Osteoblast (primary cell): ENCODE results near the gene ARL9. TPM values are rescaled to one million over a fixed set of nuclear protein-coding genes. Genes with fewer than 3 reads are reported as not detected.

Experiments
- DNase-seq: peaks from one replicate; pipeline ENCODE4 v3.0.0; 2011; ENCODE audit warnings: low spot score, mixed read lengths; ENCODE audit not compliant: insufficient read length; ENCODE audit errors: missing footprints
- H2AFZ ChIP-seq: 2 replicates; pipeline ENCODE4 v1.6.0; 2011; ENCODE audit warnings: mild to moderate bottlenecking, low read length
- H3K27ac ChIP-seq: 2 replicates; pipeline ENCODE4 v1.5.1; 2011; ENCODE audit warnings: mild to moderate bottlenecking, low read depth, low read length, moderate library complexity
- H3K27me3 ChIP-seq: 2 replicates; pipeline ENCODE4 v1.6.0; 2012; ENCODE audit warnings: mild to moderate bottlenecking, control low read depth, inconsistent platforms, low read length, moderate library complexity; ENCODE audit not compliant: insufficient read depth
- H3K36me3 ChIP-seq: 2 replicates; pipeline ENCODE4 v1.5.1; 2011; ENCODE audit warnings: mild to moderate bottlenecking, low read length, control low read depth, moderate library complexity; ENCODE audit not compliant: insufficient read depth
- H3K4me1 ChIP-seq: 2 replicates; pipeline ENCODE4 v1.5.1; 2011; ENCODE audit warnings: mild to moderate bottlenecking, low read length, control low read depth, moderate library complexity; ENCODE audit not compliant: insufficient read depth
- H3K4me2 ChIP-seq: 2 replicates; pipeline ENCODE4 v1.6.0; 2011; ENCODE audit warnings: mild to moderate bottlenecking, low read length; ENCODE audit not compliant: insufficient read depth
- H3K4me3 ChIP-seq: fragments of 200-600 bp; sonication (generic); 3 replicates; pipeline ENCODE4 v1.5.1; 2012; ENCODE audit warnings: mild to moderate bottlenecking, low read length, inconsistent platforms; ENCODE audit not compliant: insufficient read depth
- H3K79me2 ChIP-seq: 2 replicates; pipeline ENCODE4 v1.6.0; 2012; ENCODE audit warnings: mild to moderate bottlenecking, low read length, control low read depth, inconsistent platforms; ENCODE audit not compliant: insufficient read depth
- H3K9me3 ChIP-seq: 2 replicates; pipeline ENCODE4 v1.5.1; 2011; ENCODE audit warnings: low read depth, low read length, control low read depth
- H4K20me1 ChIP-seq: 2 replicates; pipeline ENCODE4 v1.6.0; 2012; ENCODE audit warnings: mild to moderate bottlenecking, low read length, control low read depth; ENCODE audit not compliant: insufficient read depth
- CTCF ChIP-seq: IDR thresholded peaks from 2 replicates; pipeline ENCODE4 v1.5.1; 2011; ENCODE audit warnings: mild to moderate bottlenecking, low read depth, low read length, moderate library complexity; ENCODE audit errors: extremely low read depth
- total RNA-seq: library from RNA; depleted of rRNA; stranded (reverse); fragments of >200 nt; gene quantifications from 2 replicates; pipeline ENCODE4 v1.2.3, GENCODE V29; 2012

The ARL9 gene
- total RNA-seq, 1 donor = 1.1 TPM

DNA sequence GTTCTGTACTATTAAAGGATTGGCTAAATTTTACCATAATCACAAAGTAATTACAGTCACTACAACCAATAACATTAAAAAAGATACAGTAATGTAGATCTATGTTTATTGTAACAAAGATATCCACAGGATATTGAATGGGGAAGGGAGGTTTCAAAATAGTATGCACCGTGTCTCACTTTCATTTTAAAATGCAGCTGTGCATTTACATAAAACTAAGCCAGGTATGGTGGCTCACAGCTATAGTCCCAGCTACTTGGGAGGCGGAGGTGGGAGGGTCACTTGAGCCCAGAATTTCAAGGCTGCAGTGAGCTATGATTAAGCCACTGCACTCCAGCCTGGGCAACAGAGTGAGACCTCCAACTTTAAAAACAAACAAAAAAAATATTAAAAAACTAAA is 29.7 kb upstream of the ARL9 start:
- no peak overlapping the region for H3K4me3 ChIP-seq
- no peaks in the 10 kb centered on the region for H3K9me3 ChIP-seq
- no peaks in the 10 kb centered on the region for H3K27me3 ChIP-seq
- TF ChIP-seq CTCF = no peak
- no peaks in the 10 kb centered on the region for H4K20me1 ChIP-seq
- no peak overlapping the region for H3K27ac ChIP-seq
- H3K4me1 ChIP-seq = no peaks in the 10 kb centered on the region
- DNase-seq = no peak
- H3K4me2 ChIP-seq = no peak overlapping the region
- no peak overlapping the region for H2AFZ ChIP-seq
- peaks cover 2% of the 10 kb centered on the region for H3K79me2 ChIP-seq
- H3K36me3 ChIP-seq = peaks cover 88% of the 10 kb centered on the region

DNA sequence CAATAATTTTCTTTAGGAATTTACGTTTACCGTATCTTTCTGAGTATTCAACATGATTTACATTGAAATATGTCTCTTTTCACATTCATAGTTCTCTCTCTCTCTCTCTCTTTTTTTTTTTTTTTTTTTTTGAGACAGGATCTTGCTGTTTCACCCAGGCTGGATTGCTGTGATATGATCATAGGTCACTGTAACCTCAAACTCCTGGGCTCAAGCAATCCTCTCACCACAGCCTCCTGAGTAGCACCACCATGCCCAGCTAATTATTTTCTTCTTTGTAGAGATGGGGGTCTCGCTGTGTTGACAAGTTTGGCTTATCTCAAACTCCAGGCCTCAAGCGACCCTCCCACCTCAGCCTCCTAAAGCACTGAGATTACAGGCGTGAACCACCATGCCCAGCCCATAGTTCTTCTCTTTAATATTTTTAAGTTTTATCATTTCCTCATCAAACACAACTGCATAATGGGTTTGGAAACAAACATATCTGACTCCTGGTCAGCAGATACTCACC is 28.3 kb upstream of the ARL9 start:
- Histone ChIP-seq H3K27me3 (no peaks in the 10 kb centered on the region), H2AFZ (no peak overlapping the region), H3K79me2 (no peaks in the 10 kb centered on the region), H3K36me3 (peaks cover 82% of the 10 kb centered on the region), H3K4me1 (no peaks in the 10 kb centered on the region), H3K4me3 (no peak overlapping the region), H3K27ac (no peak overlapping the region), H3K4me2 (no peak overlapping the region), H4K20me1 (no peaks in the 10 kb centered on the region), H3K9me3 (no peaks in the 10 kb centered on the region)
- no peak for DNase-seq
- TF ChIP-seq CTCF = no peak

DNA sequence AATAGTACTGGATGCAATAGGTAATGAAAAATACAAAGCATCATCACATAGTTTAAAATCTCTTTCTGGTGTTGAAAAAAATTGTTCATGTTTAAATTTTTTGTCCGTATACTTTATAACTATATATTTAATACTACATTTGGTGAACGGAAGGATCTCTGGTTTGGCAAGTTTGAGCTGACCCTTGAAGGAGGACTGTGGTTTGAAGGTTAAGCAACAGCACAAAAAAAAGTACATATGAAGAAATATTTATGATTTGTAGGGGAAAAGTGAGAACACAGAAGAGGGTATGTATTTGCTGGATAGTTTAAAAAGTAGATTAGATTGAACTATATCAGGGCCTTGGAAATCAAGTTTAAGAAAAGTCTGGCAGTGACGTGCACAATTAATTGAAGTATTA is 24.9 kb upstream of the ARL9 start:
- Histone ChIP-seq H3K9me3 (no peaks in the 10 kb centered on the region), H3K36me3 (peaks cover 82% of the 10 kb centered on the region), H3K27me3 (no peaks in the 10 kb centered on the region), H3K79me2 (no peaks in the 10 kb centered on the region), H3K4me1 (no peaks in the 10 kb centered on the region), H2AFZ (no peak overlapping the region), H3K4me2 (no peak overlapping the region), H3K27ac (no peak overlapping the region), H3K4me3 (no peak overlapping the region), H4K20me1 (no peaks in the 10 kb centered on the region)
- DNase-seq = no peak
- no peak for TF ChIP-seq CTCF

GRCh38 chr4:56496241-56496640 is 9.3 kb upstream of the ARL9 start:
- Histone ChIP-seq H3K27ac (no peak overlapping the region), H4K20me1 (no peaks in the 10 kb centered on the region), H3K4me1 (no peaks in the 10 kb centered on the region), H3K4me3 (no peak overlapping the region), H3K27me3 (no peaks in the 10 kb centered on the region), H3K9me3 (no peaks in the 10 kb centered on the region), H3K4me2 (no peak overlapping the region), H3K36me3 (peaks cover 63% of the 10 kb centered on the region), H2AFZ (no peak overlapping the region), H3K79me2 (no peaks in the 10 kb centered on the region)
- TF ChIP-seq CTCF = no peak
- DNase-seq = no peak
